GM12801 (cell line): ENCODE measurements around the gene SLC7A9.

Source experiments
- CTCF ChIP-seq: IDR thresholded peaks from one replicate; pipeline ENCODE4 v1.5.1; 2011; ENCODE audit warnings: control low read depth; ENCODE audit not compliant: insufficient read length; ENCODE audit errors: extremely low read depth

The SLC7A9 gene

DNA sequence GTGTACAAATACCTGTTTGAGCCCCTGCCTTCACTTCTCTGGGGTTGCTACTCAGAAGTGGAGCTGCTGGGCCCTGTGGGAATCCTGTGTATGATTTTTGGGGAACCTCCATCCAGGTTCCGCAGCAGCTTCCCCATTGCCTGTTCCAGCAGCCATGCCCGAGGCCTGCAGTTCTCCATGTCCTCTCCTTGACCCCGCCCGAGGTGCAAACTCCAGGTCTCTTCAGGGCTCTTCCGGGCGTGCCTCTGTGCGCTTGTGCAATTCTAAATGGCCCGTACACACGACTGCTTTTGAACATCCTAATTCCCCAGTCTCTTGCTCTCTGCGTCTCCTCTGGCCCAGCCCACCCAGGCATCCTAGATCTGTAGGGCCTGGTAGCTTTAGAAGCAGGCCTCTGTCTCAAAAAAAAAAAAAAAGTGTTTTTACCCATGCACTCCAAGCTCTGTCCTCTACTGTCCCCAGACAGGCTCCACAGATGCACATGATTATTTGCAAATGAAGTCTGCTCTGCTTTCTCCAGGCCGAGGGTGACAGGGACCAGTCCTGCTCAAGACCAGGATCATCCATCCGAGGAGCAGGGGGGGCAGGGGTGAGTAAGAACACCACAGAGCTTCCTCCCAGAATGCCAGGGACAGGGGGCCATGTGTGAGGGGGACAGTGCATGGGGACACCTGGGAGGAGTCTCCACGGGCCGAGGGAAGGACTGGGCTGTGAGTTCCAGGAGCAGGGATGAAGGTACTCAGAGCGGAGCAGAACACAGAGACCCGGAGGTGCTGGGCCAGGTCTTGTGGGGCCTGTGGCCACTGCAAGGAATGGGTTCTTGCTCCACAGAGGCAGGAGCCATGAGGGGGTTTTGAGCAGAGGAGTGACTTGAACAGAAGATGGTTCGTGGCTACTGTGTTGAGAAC is 51.7 kb downstream of the SLC7A9 start:
- TF ChIP-seq CTCF: no peak

DNA sequence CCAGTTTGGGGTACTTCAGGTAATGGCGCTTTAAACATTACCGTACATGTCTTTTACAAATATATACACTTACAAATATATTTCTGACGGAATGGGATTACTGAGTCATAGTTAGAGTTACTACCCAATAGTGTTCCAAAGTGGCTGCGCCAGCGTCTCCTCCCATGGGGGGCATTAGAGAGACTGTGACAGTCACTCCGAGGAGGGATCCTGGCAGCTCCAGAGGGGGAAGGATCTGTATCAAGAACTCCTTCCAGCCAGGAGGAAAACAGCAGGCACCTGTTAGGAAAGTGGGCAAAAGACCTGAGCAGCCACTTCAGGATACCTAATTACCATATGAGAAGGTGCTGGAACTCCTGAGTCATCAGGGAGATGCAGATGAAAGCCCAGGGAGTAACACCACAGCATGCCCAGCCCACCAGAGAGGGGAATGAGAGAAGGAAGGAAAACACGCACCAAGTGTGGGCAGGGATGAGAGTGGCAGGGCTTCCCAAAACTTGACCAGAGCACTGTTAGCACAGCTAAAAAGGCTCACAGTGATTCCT is 52.9 kb downstream of the SLC7A9 start:
- TF ChIP-seq CTCF: no peak

GRCh38 chr19:32814624-32815023 is 54.9 kb downstream of the SLC7A9 start:
- no peak for TF ChIP-seq CTCF

- no peak for TF ChIP-seq CTCF
These were observed 55.6 kb downstream of the SLC7A9 start for GRCh38 chr19:32813862-32814425.

DNA sequence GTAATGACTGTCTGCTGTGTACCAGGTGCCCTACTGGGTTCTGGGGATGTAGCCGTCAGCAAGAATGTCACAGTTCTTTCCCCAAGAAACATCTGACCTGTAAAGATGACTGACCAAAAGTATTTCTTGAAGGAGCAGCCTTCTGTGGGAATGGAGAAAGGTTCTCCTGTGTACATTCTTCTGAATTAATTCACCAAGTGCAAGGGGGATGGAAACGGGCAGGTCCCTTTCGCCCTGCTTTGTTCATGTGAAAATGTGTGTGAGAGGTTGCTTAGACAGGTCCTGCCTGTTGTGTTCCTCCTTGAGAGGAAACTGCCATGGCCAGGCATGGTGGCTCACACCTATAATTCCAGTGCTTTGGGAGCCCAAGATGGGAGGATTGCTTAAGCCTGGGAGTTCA is 57.0 kb downstream of the SLC7A9 start:
- TF ChIP-seq CTCF: no peak

GRCh38 chr19:32812036-32812435 is 57.5 kb downstream of the SLC7A9 start:
- no peak for TF ChIP-seq CTCF

GRCh38 chr19:32811151-32811550 is 58.4 kb downstream of the SLC7A9 start:
- no peak for TF ChIP-seq CTCF
